OCI-LY1 (cell line): ENCODE results near the gene SLC5A5.

Source experiments
- H2AFZ ChIP-seq: fragments of 200-600 bp; sonication (generic), shearing (Covaris generic); 2 replicates; pipeline ENCODE4 v1.6.0; 2014; ENCODE audit warnings: antibody characterized with exemption, mild to moderate bottlenecking, low read length
- H3F3A ChIP-seq: fragments of 200-600 bp; sonication (generic), shearing (Covaris generic); 2 replicates; pipeline ENCODE4 v1.6.0; 2014; ENCODE audit warnings: mild to moderate bottlenecking, antibody characterized with exemption, low read length, moderate library complexity; ENCODE audit not compliant: insufficient read depth
- H3K27ac ChIP-seq: fragments of 200-600 bp; sonication (generic); 2 replicates; pipeline ENCODE4 v1.5.1; 2014; ENCODE audit warnings: low read length, mixed run types, mild to moderate bottlenecking, low read depth; ENCODE audit not compliant: poor library complexity, severe bottlenecking
- H3K27me3 ChIP-seq: fragments of 200-600 bp; sonication (generic); 2 replicates; pipeline ENCODE4 v1.6.0; 2014; ENCODE audit warnings: antibody characterized with exemption, mild to moderate bottlenecking, low read length, moderate library complexity; ENCODE audit not compliant: insufficient read depth
- H3K36me3 ChIP-seq: fragments of 200-600 bp; sonication (generic); 2 replicates; pipeline ENCODE4 v1.6.1; 2014; ENCODE audit warnings: mild to moderate bottlenecking, antibody characterized with exemption, low read length, moderate library complexity, mixed read lengths; ENCODE audit not compliant: insufficient read depth
- H3K4me1 ChIP-seq: fragments of 200-600 bp; sonication (generic); 2 replicates; pipeline ENCODE4 v1.5.1; 2014; ENCODE audit warnings: mild to moderate bottlenecking, low read length, moderate library complexity; ENCODE audit not compliant: insufficient read depth, severe bottlenecking
- H3K4me2 ChIP-seq: fragments of 200-600 bp; sonication (generic), shearing (Covaris generic); 2 replicates; pipeline ENCODE4 v1.6.1; 2014; ENCODE audit warnings: low read length
- H3K4me3 ChIP-seq: fragments of 200-600 bp; sonication (generic); 2 replicates; pipeline ENCODE4 v1.5.1; 2014; ENCODE audit warnings: low read length, low read depth, mild to moderate bottlenecking, mixed read lengths; ENCODE audit not compliant: poor library complexity, severe bottlenecking
- H3K79me2 ChIP-seq: fragments of 200-600 bp; shearing (Covaris generic); 2 replicates; pipeline ENCODE4 v1.6.1; 2016; ENCODE audit warnings: mixed run types, low read length, mixed read lengths; ENCODE audit not compliant: insufficient read depth
- H3K9ac ChIP-seq: fragments of 200-600 bp; sonication (generic), shearing (Covaris generic); 2 replicates; pipeline ENCODE4 v1.6.1; 2014; ENCODE audit warnings: mild to moderate bottlenecking, low read length, mixed read lengths
- H3K9me2 ChIP-seq: fragments of 200-600 bp; sonication (generic), shearing (Covaris generic); 2 replicates; pipeline ENCODE4 v1.6.1; 2014; ENCODE audit warnings: low read depth, mild to moderate bottlenecking, low read length, mixed read lengths
- H3K9me3 ChIP-seq: fragments of 200-600 bp; shearing (Covaris generic); 2 replicates; pipeline ENCODE4 v1.6.1; 2014; ENCODE audit warnings: low read length, mixed read lengths
- H4K20me1 ChIP-seq: fragments of 200-600 bp; sonication (generic), shearing (Covaris generic); 2 replicates; pipeline ENCODE4 v1.6.0; 2016; ENCODE audit warnings: mild to moderate bottlenecking, low read length; ENCODE audit not compliant: insufficient read depth
- CTCF ChIP-seq: fragments of 200-600 bp; sonication (generic), shearing (Covaris generic); IDR thresholded peaks from 2 replicates; pipeline ENCODE4 v1.5.1; 2017; ENCODE audit warnings: mild to moderate bottlenecking, antibody characterized with exemption, low read length, moderate library complexity, mixed read lengths
- EZH2 ChIP-seq: fragments of 200-600 bp; sonication (generic), shearing (Covaris generic); IDR thresholded peaks from 2 replicates; pipeline ENCODE4 v1.8.0; 2017; ENCODE audit warnings: borderline replicate concordance, mixed run types, mild to moderate bottlenecking, antibody characterized with exemption, low read length, moderate library complexity, mixed read lengths

Gene SLC5A5

GRCh38 chr19:17829855-17830566, 41.7 kb upstream of the SLC5A5 start:
- H3F3A ChIP-seq = no peaks in the 10 kb centered on the region
- no peaks in the 10 kb centered on the region for H3K27me3 ChIP-seq
- H2AFZ ChIP-seq = no peak overlapping the region
- no peak for TF ChIP-seq EZH2
- no peak for TF ChIP-seq CTCF
- H3K9ac ChIP-seq = no peak overlapping the region
- no peak overlapping the region for H3K4me2 ChIP-seq
- H3K4me1 ChIP-seq = no peaks in the 10 kb centered on the region
- no peaks in the 10 kb centered on the region for H3K9me2 ChIP-seq
- no peaks in the 10 kb centered on the region for H4K20me1 ChIP-seq
- no peaks in the 10 kb centered on the region for H3K9me3 ChIP-seq
- no peaks in the 10 kb centered on the region for H3K79me2 ChIP-seq
- no peaks in the 10 kb centered on the region for H3K36me3 ChIP-seq
- no peak overlapping the region for H3K4me3 ChIP-seq
- no peak overlapping the region for H3K27ac ChIP-seq

GRCh38 chr19:17830567-17831418, 41.0 kb upstream of the SLC5A5 start:
- no peak for TF ChIP-seq CTCF
- TF ChIP-seq EZH2 = no peak
- Histone ChIP-seq H2AFZ (no peak overlapping the region), H3K27ac (no peak overlapping the region), H3K9me3 (no peaks in the 10 kb centered on the region), H3K9me2 (no peaks in the 10 kb centered on the region), H3K4me3 (no peak overlapping the region), H3K4me2 (no peak overlapping the region), H3K36me3 (no peaks in the 10 kb centered on the region), H3K27me3 (no peaks in the 10 kb centered on the region), H3F3A (no peaks in the 10 kb centered on the region), H3K9ac (no peak overlapping the region), H3K79me2 (no peaks in the 10 kb centered on the region), H3K4me1 (no peaks in the 10 kb centered on the region), H4K20me1 (no peaks in the 10 kb centered on the region)

GRCh38 chr19:17831419-17831888, 40.3 kb upstream of the SLC5A5 start:
- Histone ChIP-seq H3K4me3 (no peak overlapping the region), H3K4me2 (no peak overlapping the region), H3K36me3 (no peaks in the 10 kb centered on the region), H4K20me1 (no peaks in the 10 kb centered on the region), H3F3A (no peaks in the 10 kb centered on the region), H3K4me1 (no peaks in the 10 kb centered on the region), H3K9me3 (no peaks in the 10 kb centered on the region), H3K27ac (no peak overlapping the region), H3K9ac (no peak overlapping the region), H3K9me2 (no peaks in the 10 kb centered on the region), H3K79me2 (no peaks in the 10 kb centered on the region), H2AFZ (no peak overlapping the region), H3K27me3 (no peaks in the 10 kb centered on the region)
- TF ChIP-seq EZH2 (no peak), CTCF (no peak)
